ENCODE results near the gene TLCD2.
"Not testable (repeated sequence)": the region's sequence is repeated elsewhere in the genome, so short reads cannot be mapped to it uniquely, and the experiment has no call there.

The TLCD2 gene

GRCh38 chr17:1745513-1746020 lies 35.4 kb upstream of the TLCD2 start:
- no peak for DNase-seq
- Mint-ChIP-seq H3K4me1 (peaks cover 19% of the 10 kb centered on the region), H3K36me3 (ENCODE audit: low read depth) (no peaks in the 10 kb centered on the region), H3K27ac (no peak overlapping the region), H3K27me3 (ENCODE audit: low read depth, poor library complexity) (peaks cover 7% of the 10 kb centered on the region), H3K4me3 (no peak overlapping the region), H3K9me3 (peaks cover 15% of the 10 kb centered on the region)
- no peak for TF ChIP-seq CTCF (IDR thresholded peaks at IDR 0.05)

GRCh38 chr17:1744551-1745512 lies 34.7 kb upstream of the TLCD2 start:
- Mint-ChIP-seq H3K27me3 (ENCODE audit: low read depth, poor library complexity) (peaks cover 7% of the 10 kb centered on the region), H3K4me3 (no peak overlapping the region), H3K27ac (no peak overlapping the region), H3K4me1 (peaks cover 18% of the 10 kb centered on the region), H3K36me3 (ENCODE audit: low read depth) (no peaks in the 10 kb centered on the region), H3K9me3 (peaks cover 15% of the 10 kb centered on the region)
- TF ChIP-seq CTCF (IDR thresholded peaks at IDR 0.05), result no peak
- DNase-seq, result no peak

GRCh38 chr17:1743088-1743439 lies 32.9 kb upstream of the TLCD2 start:
- Mint-ChIP-seq H3K4me3 (no peak overlapping the region), H3K4me1 (peaks cover 11% of the 10 kb centered on the region), H3K27me3 (ENCODE audit: low read depth, poor library complexity) (peaks cover 7% of the 10 kb centered on the region), H3K9me3 (peaks cover 20% of the 10 kb centered on the region), H3K27ac (no peak overlapping the region), H3K36me3 (ENCODE audit: low read depth) (peaks cover 2% of the 10 kb centered on the region)
- no peak for TF ChIP-seq CTCF (IDR thresholded peaks at IDR 0.05)
- DNase-seq, result no peak

- Mint-ChIP-seq H3K27me3 (ENCODE audit: low read depth, poor library complexity) (peaks cover 7% of the 10 kb centered on the region), H3K4me1 (peaks cover 16% of the 10 kb centered on the region), H3K9me3 (peaks cover 23% of the 10 kb centered on the region), H3K36me3 (ENCODE audit: low read depth) (peaks cover 5% of the 10 kb centered on the region), H3K27ac (no peak within 1 kb of the TSS), H3K4me3 (no peak within 1 kb of the TSS)
- no peak for TF ChIP-seq CTCF (IDR thresholded peaks at IDR 0.05)
- no peak for DNase-seq
Measured at GRCh38 chr17:1742371-1743087, 32.4 kb upstream of the TLCD2 start, which contains the start of gene SERPINF2. Gene SERPINF2, plus strand, starts transcription at chr17:1742871. Its CDS starts 2,125 bp downstream, at chr17:1744996.

- H3K27ac Mint-ChIP-seq; H3K27me3 Mint-ChIP-seq (ENCODE audit: low read depth, poor library complexity); DNase-seq; H3K4me3 Mint-ChIP-seq; H3K36me3 Mint-ChIP-seq (ENCODE audit: low read depth): not testable (repeated sequence)
- Mint-ChIP-seq H3K9me3 (peaks cover 23% of the 10 kb centered on the region), H3K4me1 (peaks cover 18% of the 10 kb centered on the region)
Measured at GRCh38 chr17:1741899-1742298, 31.7 kb upstream of the TLCD2 start.
